Occipital lobe (tissue), 2 donors: ENCODE measurements around the gene HIGD1C. TPM values are rescaled to one million over a fixed set of nuclear protein-coding genes. Genes with fewer than 3 reads are reported as not detected.
"Not testable (repeated sequence)": the region's sequence is repeated elsewhere in the genome, so short reads cannot be mapped to it uniquely, and the experiment has no call there.

Experiments used
- DNase-seq: peaks from one replicate; lab custom pipeline; 2025; lab: John Stamatoyannopoulos, UW
- total RNA-seq: library from RNA; depleted of rRNA; stranded (reverse); fragments of >200 nt; gene quantifications from one replicate; pipeline ENCODE4 v1.2.3, GENCODE V29; 2014

Gene HIGD1C
- total RNA-seq: not detected

GRCh38 chr12:50952510-50952909 lies at the start of gene HIGD1C:
TSS of gene HIGD1C (plus strand) at chr12:50952544. CDS start at chr12:50953999, 1,455 bp downstream.
- DNase-seq: no peak

DNA sequence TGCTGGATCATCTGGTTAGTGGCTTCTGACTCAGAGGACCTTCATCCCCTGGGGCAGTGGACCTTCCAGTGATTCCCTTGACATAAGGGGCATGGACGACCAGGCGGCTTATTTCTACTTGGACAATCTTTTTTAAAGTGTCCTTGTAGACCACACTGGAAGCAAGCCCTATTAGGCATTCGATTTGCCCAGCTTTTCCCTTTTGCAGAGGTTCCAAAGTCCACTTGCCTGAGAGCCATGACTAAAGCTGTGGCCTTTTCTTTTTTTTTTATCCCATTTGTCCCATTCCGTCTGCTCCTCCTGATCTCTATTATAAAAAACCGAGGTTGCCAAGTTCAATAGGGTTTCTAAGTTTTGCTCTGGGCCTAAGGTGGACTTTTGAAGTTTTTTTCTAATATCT lies 43.9 kb upstream of the HIGD1C start:
- DNase-seq: not testable (repeated sequence)

DNA sequence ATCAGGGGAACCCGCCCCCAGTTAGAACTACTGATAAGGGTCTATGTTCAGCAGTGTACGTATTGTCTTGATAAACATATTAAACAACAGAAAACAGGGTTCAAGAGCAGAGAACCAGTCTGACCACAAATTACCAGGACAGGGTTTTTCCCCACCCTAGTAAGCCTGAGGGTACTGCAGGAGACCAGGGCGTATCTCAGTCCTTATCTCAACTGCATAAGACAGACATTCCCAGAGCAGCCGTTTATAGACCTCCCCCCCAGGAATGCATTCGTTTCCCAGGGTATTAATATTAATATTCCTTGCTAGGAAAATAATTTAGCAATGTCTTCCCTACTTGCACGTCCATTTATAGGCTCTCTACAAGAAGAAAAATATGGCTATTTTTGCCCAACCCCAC lies 40.0 kb upstream of the HIGD1C start:
- DNase-seq: not testable (repeated sequence)

DNA sequence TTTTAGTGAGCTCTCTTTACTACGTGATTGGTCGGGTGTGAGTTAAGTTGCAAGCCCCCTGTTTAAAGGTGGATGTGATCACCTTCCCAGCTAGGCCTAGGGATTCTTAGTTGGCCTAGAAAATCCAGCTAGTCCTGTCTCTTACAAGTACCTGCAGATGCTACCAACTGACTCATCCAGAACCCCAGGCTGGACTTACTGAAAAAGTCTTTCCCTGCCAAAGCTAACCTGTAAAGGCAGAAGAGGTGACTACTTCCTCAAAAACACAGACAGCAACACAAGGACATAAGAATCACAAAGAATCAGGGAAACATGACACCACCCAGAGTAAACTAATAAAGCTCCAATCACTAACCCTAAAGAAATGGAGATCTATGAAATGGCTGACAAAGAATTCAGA lies 39.1 kb upstream of the HIGD1C start:
- DNase-seq: no peak

DNA sequence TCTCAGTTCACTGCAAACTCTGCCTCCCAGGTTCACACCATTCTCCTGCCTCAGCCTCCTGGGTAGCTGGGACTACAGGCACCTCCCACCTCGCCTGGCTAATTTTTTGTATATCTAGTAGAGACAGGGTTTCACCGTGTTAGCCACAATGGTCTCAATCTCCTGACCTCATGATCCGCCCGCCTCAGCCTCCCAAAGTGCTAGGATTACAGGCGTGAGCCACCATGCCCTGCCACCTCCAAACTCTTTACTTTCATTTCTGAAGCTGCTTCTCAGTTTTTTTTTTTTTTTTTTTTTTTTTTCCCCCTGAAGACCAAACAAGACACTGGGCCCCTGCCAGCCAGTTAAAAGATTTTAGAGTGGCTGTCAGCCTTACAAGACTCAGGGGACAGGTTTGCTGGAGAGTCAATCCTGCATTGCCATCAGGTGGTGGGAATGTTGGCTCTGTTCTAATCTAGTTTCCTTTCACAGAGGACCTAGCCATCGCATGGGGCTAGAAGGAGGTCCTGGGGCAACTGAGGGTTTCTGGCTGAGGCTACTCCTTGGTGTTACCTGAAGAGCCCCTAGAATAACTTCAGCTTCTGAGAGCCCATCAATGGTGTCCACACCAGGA lies 37.4 kb upstream of the HIGD1C start:
- no peak for DNase-seq

DNA sequence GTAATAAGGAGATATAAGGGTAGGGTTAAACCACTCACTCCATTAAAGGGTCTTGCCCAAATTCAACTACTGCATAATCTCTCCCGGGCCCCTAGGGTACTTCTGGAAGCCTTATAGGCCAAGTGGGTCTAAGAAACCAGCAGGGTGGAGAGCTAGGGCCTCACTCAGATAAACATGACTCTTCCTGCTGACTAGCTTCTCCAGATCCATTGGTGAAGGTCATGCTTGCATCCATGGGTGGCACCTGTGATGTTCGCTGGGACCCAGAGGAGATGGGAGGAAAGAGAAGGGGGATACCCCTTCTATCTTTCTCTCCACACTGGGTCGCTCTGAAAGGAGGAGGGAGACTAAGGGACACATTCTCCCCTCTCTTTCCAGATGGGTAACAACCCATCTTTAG lies 36.1 kb upstream of the HIGD1C start:
- no peak for DNase-seq

- no peak for DNase-seq
These were observed 33.6 kb upstream of the HIGD1C start for GRCh38 chr12:50918584-50919316.

GRCh38 chr12:50922820-50923219 lies 29.5 kb upstream of the HIGD1C start:
- DNase-seq: no peak

- DNase-seq: no peak
These were observed 28.8 kb upstream of the HIGD1C start for GRCh38 chr12:50923361-50924130.

DNA sequence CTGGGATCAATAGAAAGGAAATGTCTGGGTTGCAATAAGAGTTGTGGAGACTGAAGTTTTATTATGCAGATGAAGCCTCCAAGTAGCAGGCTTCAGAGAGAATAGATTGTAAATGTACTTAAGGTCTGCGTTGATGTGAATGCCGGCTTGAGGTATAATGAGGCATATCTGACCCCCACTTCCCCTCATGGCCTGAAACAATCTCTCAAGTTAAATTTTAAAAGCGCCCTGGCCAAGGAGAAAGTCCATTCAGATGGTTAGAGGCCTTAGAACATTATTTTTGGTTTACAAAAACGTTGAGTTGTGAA lies 28.3 kb upstream of the HIGD1C start:
- DNase-seq: no peak

DNA sequence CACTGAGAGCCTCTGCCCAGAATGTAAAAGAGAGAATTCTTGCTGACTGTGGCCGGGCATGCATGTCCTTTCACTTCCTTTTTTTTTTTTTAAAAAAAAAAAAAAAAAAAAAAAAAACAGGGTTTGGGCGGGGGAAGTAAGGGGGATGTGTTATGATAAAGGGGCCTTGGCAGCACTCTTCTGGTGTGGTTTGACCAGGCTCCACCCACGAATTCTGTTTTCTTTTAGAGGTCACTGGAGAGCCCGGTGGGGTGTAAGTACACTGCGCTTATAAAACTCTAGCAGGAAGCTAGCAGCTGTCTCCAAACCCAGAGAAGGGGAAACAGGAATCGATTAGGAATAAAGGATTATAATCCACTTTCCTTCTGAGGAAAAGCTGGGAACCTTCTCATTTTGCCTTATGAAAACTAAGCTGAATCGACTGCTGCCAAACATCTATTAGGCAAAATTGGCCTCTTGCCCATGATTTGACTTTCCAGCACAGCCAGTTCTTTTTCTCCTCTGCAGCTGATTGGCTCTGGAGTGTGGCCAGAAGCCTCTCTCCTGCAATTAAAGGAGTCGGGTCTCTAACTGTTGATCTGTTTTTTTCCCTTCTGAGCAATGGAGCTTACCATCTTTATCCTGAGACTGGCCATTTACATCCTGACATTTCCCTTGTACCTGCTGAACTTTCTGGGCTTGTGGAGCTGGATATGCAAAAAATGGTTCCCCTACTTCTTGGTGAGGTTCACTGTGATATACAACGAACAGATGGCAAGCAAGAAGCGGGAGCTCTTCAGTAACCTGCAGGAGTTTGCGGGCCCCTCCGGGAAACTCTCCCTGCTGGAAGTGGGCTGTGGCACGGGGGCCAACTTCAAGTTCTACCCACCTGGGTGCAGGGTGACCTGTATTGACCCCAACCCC lies 27.7 kb upstream of the HIGD1C start:
- peak; percentile 72 for DNase-seq

DNA sequence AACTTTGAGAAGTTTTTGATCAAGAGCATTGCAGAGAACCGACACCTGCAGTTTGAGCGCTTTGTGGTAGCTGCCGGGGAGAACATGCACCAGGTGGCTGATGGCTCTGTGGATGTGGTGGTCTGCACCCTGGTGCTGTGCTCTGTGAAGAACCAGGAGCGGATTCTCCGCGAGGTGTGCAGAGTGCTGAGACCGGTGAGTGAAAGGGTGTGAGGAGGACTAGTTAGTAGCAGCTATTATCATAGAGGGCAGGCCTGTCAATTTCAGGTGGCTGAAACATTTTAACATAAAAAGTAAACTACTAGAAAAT lies 27.0 kb upstream of the HIGD1C start:
- no peak for DNase-seq

DNA sequence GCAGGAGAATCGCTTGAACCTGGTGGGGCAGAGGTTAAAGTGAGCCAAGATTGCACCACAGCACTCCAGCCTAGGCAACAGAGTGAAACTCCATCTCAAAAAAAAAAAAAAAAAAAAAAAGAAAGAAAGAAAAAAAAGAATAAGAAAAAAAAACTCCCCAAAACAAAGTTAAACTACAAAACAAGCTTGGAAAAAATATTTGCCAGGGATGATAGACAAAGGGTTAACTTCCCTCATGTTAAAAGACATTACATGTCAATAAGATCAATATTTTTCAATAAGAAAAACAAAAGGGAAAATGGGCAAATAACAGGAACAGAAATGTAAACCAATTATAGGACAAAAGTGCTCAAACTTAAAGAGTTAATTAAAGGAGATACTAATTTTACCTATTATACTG lies 26.4 kb upstream of the HIGD1C start:
- DNase-seq: no peak

GRCh38 chr12:50926415-50926814 lies 25.9 kb upstream of the HIGD1C start:
- no peak for DNase-seq

DNA sequence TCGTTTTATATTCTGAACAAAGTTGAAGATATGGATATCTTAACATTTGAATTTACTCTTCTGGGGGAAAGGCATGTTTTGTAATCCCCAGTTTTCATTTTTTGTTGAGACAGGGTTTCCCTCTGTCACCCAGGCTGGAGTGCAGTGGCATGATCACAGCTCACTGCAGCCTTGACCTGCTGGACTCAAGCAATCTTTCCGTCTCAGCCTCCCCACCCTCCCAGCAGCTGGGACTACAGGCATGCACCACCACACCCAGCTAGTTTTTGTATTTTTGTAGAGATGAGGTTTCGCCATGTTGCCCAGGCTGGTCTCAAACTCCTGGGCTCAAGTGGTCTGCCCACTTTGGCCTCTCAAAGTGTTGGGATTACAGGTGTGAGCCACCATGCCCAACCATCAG lies 25.4 kb upstream of the HIGD1C start:
- not testable (repeated sequence) for DNase-seq

DNA sequence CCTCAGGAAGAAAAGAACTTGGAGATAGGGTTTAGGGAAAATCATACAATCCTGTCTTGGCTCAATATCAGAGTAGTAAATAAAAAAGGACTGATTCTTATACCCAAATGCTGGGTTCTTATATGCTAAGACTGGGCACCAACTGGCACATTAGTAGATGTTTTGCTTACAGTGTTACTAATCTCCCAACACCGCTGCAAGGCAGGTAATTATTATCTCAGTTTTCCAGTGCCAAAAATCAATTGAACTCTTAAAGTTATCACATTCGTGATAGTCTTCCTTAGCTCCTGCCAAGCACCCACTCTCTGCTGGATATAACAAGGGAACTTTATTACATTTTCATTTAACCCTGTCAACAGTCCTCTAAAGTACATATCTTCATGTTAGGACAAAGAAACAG lies 25.0 kb upstream of the HIGD1C start:
- DNase-seq: no peak

GRCh38 chr12:50927766-50928224 lies 24.5 kb upstream of the HIGD1C start:
- no peak for DNase-seq

- no peak for DNase-seq
These were observed 24.0 kb upstream of the HIGD1C start for GRCh38 chr12:50928392-50928791.

DNA sequence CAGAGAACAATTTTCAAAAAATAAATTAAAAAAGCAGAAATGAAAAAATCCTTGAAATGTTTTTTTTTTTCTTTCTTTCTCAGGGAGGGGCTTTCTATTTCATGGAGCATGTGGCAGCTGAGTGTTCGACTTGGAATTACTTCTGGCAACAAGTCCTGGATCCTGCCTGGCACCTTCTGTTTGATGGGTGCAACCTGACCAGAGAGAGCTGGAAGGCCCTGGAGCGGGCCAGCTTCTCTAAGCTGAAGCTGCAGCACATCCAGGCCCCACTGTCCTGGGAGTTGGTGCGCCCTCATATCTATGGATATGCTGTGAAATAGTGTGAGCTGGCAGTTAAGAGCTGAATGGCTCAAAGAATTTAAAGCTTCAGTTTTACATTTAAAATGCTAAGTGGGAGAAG lies 22.5 kb upstream of the HIGD1C start:
- no peak for DNase-seq

GRCh38 chr12:50930477-50930876 lies 21.9 kb upstream of the HIGD1C start:
- not testable (repeated sequence) for DNase-seq

GRCh38 chr12:50932787-50933280 lies 19.5 kb upstream of the HIGD1C start:
- no peak for DNase-seq
